Adrenal gland (tissue), 5 donors: ENCODE data around the gene SYCN.

Experiments used
- POLR2A ChIP-seq, 2 donors: fragments of 450-650 bp; IDR thresholded peaks; one replicate each; pipeline ENCODE4 v1.6.1; 2017; ENCODE audit warnings: antibody characterized with exemption in 2 of 2, mild to moderate bottlenecking in 2 of 2, moderate library complexity in 1 of 2
- TF ChIP-seq, protein P1 (sequence below), 6 experiments: fragments of 450-650 bp in 4 of 6; fragments of 200-600 bp in 2 of 6; sonication (generic) in 1 of 6; IDR thresholded peaks; 1 replicate in 5 of 6; 2 replicates in 1 of 6; pipeline versions ENCODE4 v1.5.1 to v1.8.0; 2016 to 2021; ENCODE audit warnings: antibody characterized with exemption in 6 of 6, mild to moderate bottlenecking in 2 of 6, moderate library complexity in 1 of 6
- donor health status: DM: no; HTN: no; CAD: no.

DNA sequence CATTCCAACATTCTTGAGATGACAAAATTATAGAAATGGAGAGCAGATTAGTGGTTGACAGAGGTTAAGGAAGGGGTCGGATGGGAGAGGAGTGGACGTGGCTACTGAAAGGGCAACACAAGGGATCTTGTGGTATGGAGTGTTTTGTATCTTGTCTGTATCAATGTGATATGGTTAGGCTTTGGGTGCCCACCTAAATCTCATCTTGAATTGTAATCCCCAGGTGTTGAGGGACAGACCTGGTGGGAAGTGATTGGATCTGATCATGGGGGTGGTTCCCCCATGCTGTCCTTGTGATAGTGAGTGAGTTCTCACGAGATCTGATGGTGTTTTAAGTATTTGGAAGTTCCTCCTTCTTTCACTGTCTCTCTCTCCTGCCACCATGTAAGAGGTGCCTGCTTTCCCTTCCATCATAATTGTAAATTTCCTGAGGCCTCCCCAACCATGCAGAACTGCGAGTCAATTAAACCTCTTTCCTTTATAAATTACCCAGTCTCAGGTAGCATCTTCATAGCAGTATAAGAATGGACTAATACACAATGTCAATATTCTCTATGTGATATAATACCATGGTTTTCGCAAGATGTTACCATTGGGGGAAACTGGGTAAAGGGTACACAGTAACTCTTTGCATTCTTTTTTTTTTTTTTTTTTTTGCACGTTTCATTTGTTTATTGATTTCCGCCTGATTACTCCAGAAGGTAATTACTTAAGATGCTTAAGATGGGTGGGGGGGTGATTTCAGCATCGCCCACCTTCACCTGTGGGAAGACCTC is 49.5 kb upstream of the SYCN start:
- TF ChIP-seq, protein P1, sequence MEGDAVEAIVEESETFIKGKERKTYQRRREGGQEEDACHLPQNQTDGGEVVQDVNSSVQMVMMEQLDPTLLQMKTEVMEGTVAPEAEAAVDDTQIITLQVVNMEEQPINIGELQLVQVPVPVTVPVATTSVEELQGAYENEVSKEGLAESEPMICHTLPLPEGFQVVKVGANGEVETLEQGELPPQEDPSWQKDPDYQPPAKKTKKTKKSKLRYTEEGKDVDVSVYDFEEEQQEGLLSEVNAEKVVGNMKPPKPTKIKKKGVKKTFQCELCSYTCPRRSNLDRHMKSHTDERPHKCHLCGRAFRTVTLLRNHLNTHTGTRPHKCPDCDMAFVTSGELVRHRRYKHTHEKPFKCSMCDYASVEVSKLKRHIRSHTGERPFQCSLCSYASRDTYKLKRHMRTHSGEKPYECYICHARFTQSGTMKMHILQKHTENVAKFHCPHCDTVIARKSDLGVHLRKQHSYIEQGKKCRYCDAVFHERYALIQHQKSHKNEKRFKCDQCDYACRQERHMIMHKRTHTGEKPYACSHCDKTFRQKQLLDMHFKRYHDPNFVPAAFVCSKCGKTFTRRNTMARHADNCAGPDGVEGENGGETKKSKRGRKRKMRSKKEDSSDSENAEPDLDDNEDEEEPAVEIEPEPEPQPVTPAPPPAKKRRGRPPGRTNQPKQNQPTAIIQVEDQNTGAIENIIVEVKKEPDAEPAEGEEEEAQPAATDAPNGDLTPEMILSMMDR (IDR thresholded peaks at IDR 0.05), result no peak
- no peak for TF ChIP-seq POLR2A (IDR thresholded peaks at IDR 0.05)
